KMS-11 (cell line): ENCODE measurements around the gene TEAD1.

Source experiments
- H2AFZ ChIP-seq: fragments of 200-600 bp; sonication (generic); 2 replicates; pipeline ENCODE4 v1.6.1; 2016; ENCODE audit warnings: antibody characterized with exemption, mixed run types, low read depth
- H3K27ac ChIP-seq: fragments of 200-600 bp; sonication (generic); 2 replicates; pipeline ENCODE4 v1.6.1; 2016; ENCODE audit warnings: mild to moderate bottlenecking, mixed run types
- H3K27me3 ChIP-seq: fragments of 200-600 bp; sonication (generic); 2 replicates; pipeline ENCODE4 v1.6.1; 2017; ENCODE audit warnings: mild to moderate bottlenecking, low read depth, mixed run types, moderate library complexity; ENCODE audit not compliant: insufficient read depth
- H3K36me3 ChIP-seq: fragments of 200-600 bp; sonication (generic); 2 replicates; pipeline ENCODE4 v1.6.1; 2017; ENCODE audit warnings: mild to moderate bottlenecking, mixed run types; ENCODE audit not compliant: insufficient read depth
- H3K4me1 ChIP-seq: fragments of 200-600 bp; sonication (generic); 2 replicates; pipeline ENCODE4 v1.6.1; 2016; ENCODE audit warnings: mild to moderate bottlenecking, low read depth, mixed run types; ENCODE audit not compliant: poor library complexity, severe bottlenecking
- H3K4me2 ChIP-seq: fragments of 200-600 bp; sonication (generic); 2 replicates; pipeline ENCODE4 v1.7.0; 2016; ENCODE audit warnings: mild to moderate bottlenecking, mixed run types
- H3K4me3 ChIP-seq: fragments of 200-600 bp; sonication (generic); IDR thresholded peaks from 2 replicates; pipeline ENCODE4 v1.6.1; 2017; ENCODE audit warnings: low read depth, low read length, mixed read lengths; ENCODE audit not compliant: insufficient read depth
- H3K79me2 ChIP-seq: fragments of 200-600 bp; sonication (generic); 2 replicates; pipeline ENCODE4 v1.6.1; 2016; ENCODE audit warnings: low read depth, mixed run types; ENCODE audit not compliant: insufficient read depth
- H3K9ac ChIP-seq: fragments of 200-600 bp; sonication (generic); 2 replicates; pipeline ENCODE4 v1.6.1; 2016; ENCODE audit warnings: mild to moderate bottlenecking, mixed run types
- H4K20me1 ChIP-seq: fragments of 200-600 bp; sonication (generic); 2 replicates; pipeline ENCODE4 v1.6.1; 2016; ENCODE audit warnings: mild to moderate bottlenecking, mixed run types; ENCODE audit not compliant: insufficient read depth
- TF ChIP-seq, protein P1 (sequence below): fragments of 200-600 bp; sonication (generic); conservative IDR thresholded peaks from 2 replicates; pipeline ENCODE4 v1.6.1; 2017; ENCODE audit warnings: low read depth, mild to moderate bottlenecking, antibody characterized with exemption, low read length, moderate library complexity, mixed read lengths

TEAD1 gene

DNA sequence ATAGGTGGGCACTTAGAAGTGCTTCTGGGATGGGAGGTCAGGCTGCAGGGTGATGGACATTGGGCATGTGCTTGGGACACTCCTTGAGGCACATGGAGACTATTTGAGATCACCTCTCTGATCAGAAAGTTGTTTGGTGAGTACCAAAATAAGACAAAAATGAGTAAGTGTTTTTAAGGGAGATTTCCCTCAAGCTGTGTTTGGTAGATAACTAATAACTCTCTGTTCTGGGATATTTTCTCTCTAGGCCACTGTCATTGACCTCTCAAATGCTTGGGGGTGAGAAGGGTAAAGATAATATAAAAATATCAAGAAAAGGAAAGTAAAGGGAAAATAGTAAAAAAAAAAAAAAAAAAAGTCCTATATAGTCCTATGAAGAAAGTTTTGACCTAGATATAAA, 117.8 kb downstream of the TEAD1 start:
- Histone ChIP-seq H3K9ac (no peak overlapping the region), H3K4me3 (no peak overlapping the region), H3K27ac (no peak overlapping the region), H4K20me1 (no peaks in the 10 kb centered on the region), H3K36me3 (no peaks in the 10 kb centered on the region), H3K4me1 (peaks cover 14% of the 10 kb centered on the region), H3K79me2 (peaks cover 7% of the 10 kb centered on the region; the same call in 1 of the 2 replicates), H2AFZ (no peak overlapping the region), H3K4me2 (no peak overlapping the region), H3K27me3 (no peaks in the 10 kb centered on the region)
- TF ChIP-seq, protein P1, sequence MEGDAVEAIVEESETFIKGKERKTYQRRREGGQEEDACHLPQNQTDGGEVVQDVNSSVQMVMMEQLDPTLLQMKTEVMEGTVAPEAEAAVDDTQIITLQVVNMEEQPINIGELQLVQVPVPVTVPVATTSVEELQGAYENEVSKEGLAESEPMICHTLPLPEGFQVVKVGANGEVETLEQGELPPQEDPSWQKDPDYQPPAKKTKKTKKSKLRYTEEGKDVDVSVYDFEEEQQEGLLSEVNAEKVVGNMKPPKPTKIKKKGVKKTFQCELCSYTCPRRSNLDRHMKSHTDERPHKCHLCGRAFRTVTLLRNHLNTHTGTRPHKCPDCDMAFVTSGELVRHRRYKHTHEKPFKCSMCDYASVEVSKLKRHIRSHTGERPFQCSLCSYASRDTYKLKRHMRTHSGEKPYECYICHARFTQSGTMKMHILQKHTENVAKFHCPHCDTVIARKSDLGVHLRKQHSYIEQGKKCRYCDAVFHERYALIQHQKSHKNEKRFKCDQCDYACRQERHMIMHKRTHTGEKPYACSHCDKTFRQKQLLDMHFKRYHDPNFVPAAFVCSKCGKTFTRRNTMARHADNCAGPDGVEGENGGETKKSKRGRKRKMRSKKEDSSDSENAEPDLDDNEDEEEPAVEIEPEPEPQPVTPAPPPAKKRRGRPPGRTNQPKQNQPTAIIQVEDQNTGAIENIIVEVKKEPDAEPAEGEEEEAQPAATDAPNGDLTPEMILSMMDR = no peak

DNA sequence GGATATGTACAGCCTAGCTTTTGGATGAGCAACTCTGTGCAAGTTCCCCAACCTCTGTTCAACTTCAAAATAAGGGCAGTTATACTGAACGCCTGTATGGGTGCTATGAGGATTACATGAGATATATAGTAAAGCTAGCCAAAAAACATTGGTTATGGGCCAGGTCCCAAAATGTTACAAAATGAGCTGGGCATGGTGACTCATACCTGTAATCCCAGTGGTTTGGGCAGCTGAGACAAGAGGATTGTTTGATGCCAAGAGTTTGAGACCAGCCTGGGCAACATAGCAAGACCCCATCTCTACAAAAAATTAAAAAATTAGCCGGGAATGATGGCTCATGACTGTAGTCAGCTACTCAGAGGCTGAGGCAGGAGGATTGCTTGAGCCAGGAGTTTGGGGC, 118.4 kb downstream of the TEAD1 start:
- TF ChIP-seq, protein P1 = no peak
- no peaks in the 10 kb centered on the region for H3K36me3 ChIP-seq
- H3K4me3 ChIP-seq = no peak overlapping the region
- H3K27ac ChIP-seq = no peak overlapping the region
- peaks cover 15% of the 10 kb centered on the region for H3K4me1 ChIP-seq
- no peak overlapping the region for H3K9ac ChIP-seq
- H3K27me3 ChIP-seq = no peaks in the 10 kb centered on the region
- H4K20me1 ChIP-seq = no peaks in the 10 kb centered on the region
- H3K79me2 ChIP-seq = peaks cover 7% of the 10 kb centered on the region; the same call in 1 of the 2 replicates
- H2AFZ ChIP-seq = no peak overlapping the region
- no peak overlapping the region for H3K4me2 ChIP-seq

DNA sequence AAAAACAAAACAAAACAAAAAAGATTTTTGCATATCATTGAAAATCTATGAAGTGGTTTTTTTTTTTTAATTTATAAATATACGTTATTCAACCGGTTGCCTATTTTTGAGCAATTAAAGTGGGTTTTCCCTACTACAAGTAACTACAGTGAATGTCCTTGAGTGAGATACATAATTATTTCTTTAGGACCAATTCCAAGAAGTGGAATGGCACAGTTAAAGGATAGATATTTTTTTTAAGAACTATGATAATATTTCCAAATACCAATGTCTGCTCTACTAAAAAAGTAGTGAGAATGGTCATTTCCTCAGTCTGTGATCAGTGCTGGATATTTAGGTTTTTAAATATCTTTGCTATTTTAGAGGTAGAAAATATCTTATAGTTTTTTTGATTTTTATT, 118.8 kb downstream of the TEAD1 start:
- Histone ChIP-seq H3K27me3 (no peaks in the 10 kb centered on the region), H4K20me1 (no peaks in the 10 kb centered on the region), H3K9ac (no peak overlapping the region), H2AFZ (no peak overlapping the region), H3K4me2 (no peak overlapping the region), H3K4me1 (peaks cover 18% of the 10 kb centered on the region), H3K4me3 (no peak overlapping the region), H3K27ac (no peak overlapping the region), H3K36me3 (no peaks in the 10 kb centered on the region), H3K79me2 (peaks cover 7% of the 10 kb centered on the region; the same call in 1 of the 2 replicates)
- TF ChIP-seq, protein P1 = no peak

DNA sequence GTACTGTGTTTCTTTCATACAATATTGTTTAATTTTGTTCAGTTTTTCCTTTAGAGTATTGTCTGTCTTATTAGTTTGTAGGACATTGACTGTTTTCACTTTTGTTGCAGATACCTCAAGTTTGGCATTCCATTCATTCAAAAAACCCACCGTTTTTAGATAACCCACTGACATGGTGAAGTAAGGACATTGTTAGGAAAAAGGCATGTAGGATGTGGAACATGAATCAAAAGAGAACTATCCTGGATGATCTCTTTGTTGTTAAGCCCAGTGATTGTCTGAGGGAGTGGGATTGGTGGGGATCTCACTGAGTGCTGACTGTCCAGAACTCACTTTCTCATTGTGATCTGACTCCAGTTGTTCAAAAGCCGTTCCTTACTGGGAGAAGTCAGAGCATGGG, 119.3 kb downstream of the TEAD1 start:
- peaks cover 6% of the 10 kb centered on the region; the same call in 1 of the 2 replicates for H3K79me2 ChIP-seq
- no peaks in the 10 kb centered on the region for H4K20me1 ChIP-seq
- TF ChIP-seq, protein P1 = no peak
- H3K4me1 ChIP-seq = peaks cover 22% of the 10 kb centered on the region
- H3K4me2 ChIP-seq = no peak overlapping the region
- no peaks in the 10 kb centered on the region for H3K27me3 ChIP-seq
- no peaks in the 10 kb centered on the region for H3K36me3 ChIP-seq
- H3K4me3 ChIP-seq = no peak overlapping the region
- H3K27ac ChIP-seq = no peak overlapping the region
- no peak overlapping the region for H3K9ac ChIP-seq
- no peak overlapping the region for H2AFZ ChIP-seq
